Transverse colon (tissue), 4 donors: Measurements from ENCODE around the gene ADH1A. TPM values are rescaled to one million over a fixed set of nuclear protein-coding genes. Genes with fewer than 3 reads are reported as not detected.

Experiments
- DNase-seq: peaks from one replicate; pipeline ENCODE4 v3.0.0-alpha.2; 2019
- H3K27ac ChIP-seq, 4 donors: fragments of 200-600 bp; sonication (generic); 2 replicates each; pipeline ENCODE4 v1.5.1; 2016 to 2018; ENCODE audit warnings: inconsistent platforms in 4 of 4
- H3K27me3 ChIP-seq: fragments of 200-600 bp; sonication (generic); 2 replicates; pipeline ENCODE4 v1.5.1; 2017; ENCODE audit warnings: inconsistent platforms
- H3K36me3 ChIP-seq, 4 donors: fragments of 200-600 bp; sonication (generic); 2 replicates each; pipeline ENCODE4 v1.5.1; 2017 to 2019; ENCODE audit warnings: inconsistent platforms in 4 of 4
- H3K4me1 ChIP-seq, 4 donors: fragments of 200-600 bp; sonication (generic); 2 replicates each; pipeline ENCODE4 v1.5.1; 2017 to 2020; ENCODE audit warnings: inconsistent platforms in 4 of 4
- H3K4me3 ChIP-seq, 4 donors: fragments of 200-600 bp; sonication (generic); 1 replicate in 1 of 4; 2 replicates in 3 of 4; pipeline versions ENCODE4 v1.5.1 to v1.6.1; 2017 to 2019; ENCODE audit warnings: inconsistent platforms in 4 of 4
- H3K9me3 ChIP-seq, 2 donors: fragments of 200-600 bp; sonication (generic); 2 replicates each; pipeline ENCODE4 v1.5.1; 2017 to 2019; ENCODE audit warnings: inconsistent platforms in 2 of 2
- CTCF ChIP-seq, 5 experiments: fragments of 200-600 bp in 3 of 5; fragments of 450-650 bp in 2 of 5; sonication (generic) in 3 of 5; IDR thresholded peaks; 1 replicate in 2 of 5; 2 replicates in 3 of 5; pipeline ENCODE4 v1.5.1; 2016 to 2017; ENCODE audit warnings: antibody characterized with exemption in 5 of 5, inconsistent platforms in 3 of 5, mild to moderate bottlenecking in 2 of 5, moderate library complexity in 1 of 5
- EP300 ChIP-seq: sonication (generic); formaldehyde crosslinking; IDR thresholded peaks from one replicate; pipeline ENCODE4 v1.6.1; 2017; ENCODE audit warnings: antibody characterized with exemption, low read depth
- POLR2A ChIP-seq: fragments of 450-650 bp; IDR thresholded peaks from one replicate; pipeline ENCODE4 v1.6.1; 2016; ENCODE audit warnings: antibody characterized with exemption, mild to moderate bottlenecking, moderate library complexity
- POLR2AphosphoS5 ChIP-seq, 3 donors: sonication (generic); formaldehyde crosslinking; IDR thresholded peaks; one replicate each; pipeline ENCODE4 v1.6.1; 2016; ENCODE audit warnings: antibody characterized with exemption in 3 of 3
- WGBS, 2 donors: methylation state at CpG; one replicate each; pipeline ENCODE4 v1.1.5; 2018; ENCODE audit warnings: low coverage in 1 of 2; 5-methylcytosine and 5-hydroxymethylcytosine counted together
- in situ Hi-C, 4 donors: fragments of 200-750 bp; cut with MboI; loops; one replicate each; pipeline versions ENCODE4 v1.15.0 to v1.15.1; 2017; ENCODE audit warnings: low sequenced_read_pairs in 3 of 4, low pct_ligation_motif_present in 1 of 4, low pct_unique_long_range_greater_than_20kb in 1 of 4
- intact Hi-C: fragments of 100-400 bp; cut with DNase I; formaldehyde crosslinking; loops from one replicate; pipeline ENCODE4 v1.15.1; 2023; ENCODE audit warnings: low total_unique reads
- total RNA-seq, 4 donors: library from RNA; depleted of rRNA; stranded (reverse); fragments of >200 nt; gene quantifications; one replicate each; pipeline ENCODE4 v1.1.0, GENCODE V29; 2016

The ADH1A gene
- total RNA-seq, 4 donors from 2014 or later, result not detected

DNA sequence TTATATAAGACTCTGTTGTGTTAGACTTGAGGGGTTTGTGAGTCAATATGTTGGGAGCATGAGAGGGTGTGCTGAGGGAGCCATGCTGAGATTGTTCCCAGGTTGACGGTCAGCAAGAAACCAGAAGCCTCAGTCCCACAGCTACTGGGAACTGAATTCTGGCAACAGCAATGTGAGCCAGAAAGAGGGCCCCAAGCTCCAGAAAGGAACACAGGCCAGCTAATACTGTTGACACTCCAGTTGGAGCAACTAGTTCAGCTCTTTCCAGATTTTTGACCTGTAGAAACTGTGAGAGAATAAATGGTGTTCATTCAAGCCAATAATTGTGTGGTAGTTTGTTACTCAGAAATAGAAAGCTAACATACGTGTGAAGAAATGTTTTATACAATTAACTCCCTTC is 17.1 kb downstream of the ADH1A start:
- no peaks in the 10 kb centered on the region for H3K36me3 ChIP-seq
- WGBS, 2 donors, result 59 to 80% methylated on average over 1 to 2 of the region's 2 CpGs
- H3K9me3 ChIP-seq, result no peaks in the 10 kb centered on the region
- H3K4me3 ChIP-seq, result no peak overlapping the region
- intact Hi-C loops (no loop called here), in situ Hi-C loops (no loop called here)
- peaks cover 0 to 7% (median 0%) of the 10 kb centered on the region in 4 donors for H3K4me1 ChIP-seq
- no peak overlapping the region for H3K27ac ChIP-seq
- DNase-seq, result no peak
- no peaks in the 10 kb centered on the region for H3K27me3 ChIP-seq
- no peak for TF ChIP-seq CTCF (IDR thresholded peaks at IDR 0.05)
- TF ChIP-seq POLR2AphosphoS5 (IDR thresholded peaks at IDR 0.05), result no peak
- no peak for TF ChIP-seq EP300
- TF ChIP-seq POLR2A, result no peak

GRCh38 chr4:99264927-99265326 is 25.9 kb downstream of the ADH1A start:
- Histone ChIP-seq H3K9me3 (no peaks in the 10 kb centered on the region), H3K36me3 (no peaks in the 10 kb centered on the region), H3K4me3 (no peak overlapping the region), H3K27me3 (no peaks in the 10 kb centered on the region), H3K4me1 (no peaks in the 10 kb centered on the region), H3K27ac (no peak overlapping the region)
- intact Hi-C loops, result no loop called here
- DNase-seq, result no peak
- no peak for TF ChIP-seq POLR2AphosphoS5 (IDR thresholded peaks at IDR 0.05)
- TF ChIP-seq CTCF (IDR thresholded peaks at IDR 0.05), result no peak
- no peak for TF ChIP-seq EP300
- TF ChIP-seq POLR2A, result no peak
- in situ Hi-C loops, result no loop called here

DNA sequence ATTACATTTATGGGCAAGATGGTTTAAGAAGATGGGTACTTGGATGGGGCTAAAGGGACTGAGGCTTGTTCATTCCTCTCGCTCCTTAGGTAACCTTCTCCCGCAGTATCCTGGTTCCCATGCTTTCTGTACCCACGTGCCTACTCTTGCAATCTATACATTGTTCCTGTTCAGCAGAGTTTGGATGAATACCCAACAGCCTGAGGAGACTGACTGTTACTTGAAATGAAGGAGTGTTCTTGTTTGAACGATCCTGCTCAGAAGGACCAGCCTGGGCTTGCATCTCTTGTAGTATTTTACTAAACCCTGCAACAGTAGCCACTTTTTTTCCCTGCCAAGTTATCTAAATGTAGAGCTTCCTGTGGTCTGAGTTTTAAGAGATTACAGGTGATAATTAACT is 38.0 kb downstream of the ADH1A start:
- Histone ChIP-seq H3K9me3 (no peaks in the 10 kb centered on the region), H3K36me3 (no peaks in the 10 kb centered on the region), H3K27ac (no peak overlapping the region), H3K4me1 (no peaks in the 10 kb centered on the region), H3K27me3 (no peaks in the 10 kb centered on the region), H3K4me3 (no peak overlapping the region)
- DNase-seq, result no peak
- WGBS, 2 donors, result 73 to 90% methylated on average over 3 to 4 of the region's 4 CpGs
- intact Hi-C loops (no loop called here), in situ Hi-C loops (no loop called here)
- TF ChIP-seq POLR2A, result no peak
- no peak for TF ChIP-seq EP300
- no peak for TF ChIP-seq CTCF (IDR thresholded peaks at IDR 0.05)
- TF ChIP-seq POLR2AphosphoS5 (IDR thresholded peaks at IDR 0.05), result no peak

DNA sequence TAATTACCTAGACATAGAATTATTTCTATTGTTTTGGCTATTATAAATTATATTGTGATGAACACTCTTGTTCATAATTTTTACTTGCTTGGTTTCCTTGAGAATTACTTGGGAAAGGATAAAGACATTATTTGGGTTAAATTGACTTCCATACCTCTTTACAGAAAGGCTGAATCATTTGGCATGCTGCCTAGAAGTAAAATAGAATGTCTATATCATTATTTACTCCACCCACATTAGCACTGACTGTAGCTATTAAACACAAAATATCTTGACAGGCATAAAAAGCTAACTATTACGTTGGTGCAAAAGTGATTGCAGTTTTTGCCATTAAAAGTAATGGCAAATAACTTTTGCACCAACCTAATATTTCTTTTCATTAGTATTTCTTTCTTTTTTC is 42.1 kb downstream of the ADH1A start:
- no peak for DNase-seq
- TF ChIP-seq EP300 (no peak), CTCF (IDR thresholded peaks at IDR 0.05) (no peak), POLR2AphosphoS5 (IDR thresholded peaks at IDR 0.05) (no peak), POLR2A (no peak)
- Histone ChIP-seq H3K27me3 (no peaks in the 10 kb centered on the region), H3K27ac (no peak overlapping the region), H3K4me3 (no peak overlapping the region), H3K9me3 (peaks cover 0 to 4% of the 10 kb centered on the region in 2 donors), H3K4me1 (no peaks in the 10 kb centered on the region), H3K36me3 (no peaks in the 10 kb centered on the region)
- in situ Hi-C loops, result no loop called here
- intact Hi-C loops, result no loop called here
- 80 to 85% methylated on average over 1 of the region's 1 CpG for WGBS, 2 donors
